Measurements from ENCODE around the gene MVB12B. TPM values are rescaled to one million over a fixed set of nuclear protein-coding genes. Genes with fewer than 3 reads are reported as not detected.

MVB12B gene
- total RNA-seq, 4 donors from 2014 or later, result 27.2 to 36.9 (median 33.2) TPM

- Histone ChIP-seq H3K9me3 (no peaks in the 10 kb centered on the region), H3K36me3 (peaks cover 0 to 53% (median 0%) of the 10 kb centered on the region in 3 donors), H3K27ac (no peak overlapping the region), H3K4me3 (no peak overlapping the region), H3K27me3 (no peaks in the 10 kb centered on the region), H3K4me1 (peaks cover 0 to 28% (median 8%) of the 10 kb centered on the region in 4 donors)
- no peak for DNase-seq (ENCODE audit: low spot score in 2 of 2)
- TF ChIP-seq EP300 (IDR thresholded peaks at IDR 0.05) (no peak), POLR2A (IDR thresholded peaks at IDR 0.05) (no peak), CTCF (IDR thresholded peaks at IDR 0.05) (no peak)
- 91 to 95% methylated on average over 10 of the region's 10 CpGs for WGBS, 2 donors
Measured at GRCh38 chr9:126408004-126408403, 81.4 kb downstream of the MVB12B start.

- TF ChIP-seq CTCF (IDR thresholded peaks at IDR 0.05), result no peak
- H3K27ac ChIP-seq, result no peak overlapping the region
- 89 to 97% methylated on average over 4 of the region's 4 CpGs for WGBS, 2 donors
- H3K9me3 ChIP-seq, result no peaks in the 10 kb centered on the region
- no peaks in the 10 kb centered on the region for H3K27me3 ChIP-seq
- peaks cover 0 to 41% (median 0%) of the 10 kb centered on the region in 3 donors for H3K36me3 ChIP-seq
- DNase-seq (ENCODE audit: low spot score in 2 of 2), result no peak
- H3K4me1 ChIP-seq, result peaks cover 0 to 31% (median 8%) of the 10 kb centered on the region in 4 donors
- H3K4me3 ChIP-seq, result no peak overlapping the region
Measured at GRCh38 chr9:126410229-126410628, 83.6 kb downstream of the MVB12B start.

- Histone ChIP-seq H3K27ac (peak overlapping the region in 2 of 4 donors; percentile 46 to 57), H3K4me3 (peak overlapping the region in 2 of 4 donors; percentile 6 to 19), H3K36me3 (peaks cover 0 to 50% (median 0%) of the 10 kb centered on the region in 3 donors), H3K4me1 (peaks cover 0 to 25% (median 6%) of the 10 kb centered on the region in 4 donors), H3K27me3 (no peaks in the 10 kb centered on the region), H3K9me3 (no peaks in the 10 kb centered on the region)
- no peak for DNase-seq (ENCODE audit: low spot score in 2 of 2)
- TF ChIP-seq EP300 (IDR thresholded peaks at IDR 0.05), result no peak
- TF ChIP-seq CTCF (IDR thresholded peaks at IDR 0.05), result no peak
- no peak for TF ChIP-seq POLR2A (IDR thresholded peaks at IDR 0.05)
- WGBS, 2 donors, result 68 to 73% methylated on average over 12 of the region's 12 CpGs
Measured at GRCh38 chr9:126411225-126411947, 84.8 kb downstream of the MVB12B start.

- Histone ChIP-seq H3K27me3 (no peaks in the 10 kb centered on the region), H3K4me1 (peaks cover 0 to 21% (median 3%) of the 10 kb centered on the region in 4 donors), H3K4me3 (peak overlapping the region in 1 of 4 donors; percentile 6), H3K9me3 (no peaks in the 10 kb centered on the region), H3K27ac (peak overlapping the region in 2 of 4 donors; percentile 46 to 57), H3K36me3 (peaks cover 0 to 55% (median 0%) of the 10 kb centered on the region in 3 donors)
- no peak for DNase-seq (ENCODE audit: low spot score in 2 of 2)
- WGBS, 2 donors, result 88 to 89% methylated on average over 6 of the region's 6 CpGs
- no peak for TF ChIP-seq POLR2A (IDR thresholded peaks at IDR 0.05)
- no peak for TF ChIP-seq EP300 (IDR thresholded peaks at IDR 0.05)
- TF ChIP-seq CTCF (IDR thresholded peaks at IDR 0.05), result no peak
Measured at GRCh38 chr9:126411948-126412284, 85.3 kb downstream of the MVB12B start.

GRCh38 chr9:126412905-126413304 is 86.3 kb downstream of the MVB12B start:
- no peak for DNase-seq (ENCODE audit: low spot score in 2 of 2)
- Histone ChIP-seq H3K4me1 (peaks cover 0 to 14% (median 3%) of the 10 kb centered on the region in 4 donors), H3K9me3 (no peaks in the 10 kb centered on the region), H3K36me3 (peaks cover 0 to 59% (median 0%) of the 10 kb centered on the region in 3 donors), H3K27me3 (no peaks in the 10 kb centered on the region), H3K27ac (no peak overlapping the region), H3K4me3 (no peak overlapping the region)
- no peak for TF ChIP-seq POLR2A (IDR thresholded peaks at IDR 0.05)
- TF ChIP-seq CTCF (IDR thresholded peaks at IDR 0.05), result no peak
- no peak for TF ChIP-seq EP300 (IDR thresholded peaks at IDR 0.05)
- 62 to 69% methylated on average over 3 of the region's 3 CpGs for WGBS, 2 donors

Measured in tibial nerve (tissue), 4 donors.